ENCODE measurements around the gene FAM53B. TPM values are rescaled to one million over a fixed set of nuclear protein-coding genes. Genes with fewer than 3 reads are reported as not detected.

Gene FAM53B
- total RNA-seq, 2 experiments from 2014 or later: 8.7 to 9.6 TPM

GRCh38 chr10:124578231-124579010 lies 165.8 kb downstream of the FAM53B start:
- Mint-ChIP-seq H3K27me3 (no peaks in the 10 kb centered on the region), H3K36me3 (peaks cover 4% of the 10 kb centered on the region), H3K4me1 (no peaks in the 10 kb centered on the region), H3K27ac (no peak overlapping the region), H3K4me3 (no peak overlapping the region), H3K9me3 (peaks cover 4% of the 10 kb centered on the region)
- DNase-seq: no peak

GRCh38 chr10:124577651-124578050 lies 166.5 kb downstream of the FAM53B start:
- H3K27ac Mint-ChIP-seq: no peak overlapping the region
- no peaks in the 10 kb centered on the region for H3K4me1 Mint-ChIP-seq
- no peaks in the 10 kb centered on the region for H3K27me3 Mint-ChIP-seq
- H3K9me3 Mint-ChIP-seq: peaks cover 2% of the 10 kb centered on the region
- DNase-seq: no peak
- peaks cover 4% of the 10 kb centered on the region for H3K36me3 Mint-ChIP-seq
- H3K4me3 Mint-ChIP-seq: no peak overlapping the region

GRCh38 chr10:124576526-124577420 lies 167.4 kb downstream of the FAM53B start:
- Mint-ChIP-seq H3K27me3 (no peaks in the 10 kb centered on the region), H3K4me3 (no peak overlapping the region), H3K9me3 (peaks cover 2% of the 10 kb centered on the region), H3K36me3 (peaks cover 4% of the 10 kb centered on the region), H3K4me1 (no peaks in the 10 kb centered on the region), H3K27ac (no peak overlapping the region)
- DNase-seq: no peak

- H3K36me3 Mint-ChIP-seq: no peaks in the 10 kb centered on the region
- H3K4me1 Mint-ChIP-seq: no peaks in the 10 kb centered on the region
- no peaks in the 10 kb centered on the region for H3K27me3 Mint-ChIP-seq
- no peak overlapping the region for H3K4me3 Mint-ChIP-seq
- no peak overlapping the region for H3K27ac Mint-ChIP-seq
- DNase-seq: no peak
- H3K9me3 Mint-ChIP-seq: peaks cover 2% of the 10 kb centered on the region
Measured at GRCh38 chr10:124575107-124576035, 168.8 kb downstream of the FAM53B start.

DNA sequence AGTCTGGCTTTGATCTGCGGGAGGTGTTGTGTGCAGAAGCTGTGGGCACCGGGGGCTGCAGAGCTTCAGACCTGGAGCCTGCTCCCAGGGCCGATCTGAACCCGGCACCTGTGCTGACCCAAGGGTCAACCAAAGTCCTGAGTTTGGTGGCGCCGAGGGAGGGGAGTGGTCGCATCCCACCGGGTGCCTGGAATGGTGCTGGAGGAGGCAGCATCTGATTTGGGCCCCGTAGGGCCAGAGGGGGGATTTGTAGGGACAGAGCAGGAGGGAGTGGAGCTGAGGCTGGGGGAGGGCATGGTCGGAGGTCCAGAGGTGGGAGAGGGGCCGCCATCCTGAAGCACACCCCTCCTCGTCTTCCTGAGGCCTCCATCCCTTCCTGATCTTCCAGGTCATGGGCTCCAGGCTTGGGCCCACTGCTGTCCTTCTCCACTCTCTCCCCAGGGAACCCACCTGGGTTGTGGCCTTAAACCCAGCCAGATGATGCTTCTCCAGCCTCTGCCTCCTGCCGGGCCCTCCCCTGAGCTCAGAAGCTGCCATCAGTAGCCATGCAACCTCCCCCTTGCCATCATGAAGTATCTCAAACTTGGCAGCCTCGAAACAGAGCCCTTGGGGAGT lies 169.6 kb downstream of the FAM53B start:
- Mint-ChIP-seq H3K36me3 (no peaks in the 10 kb centered on the region), H3K9me3 (no peaks in the 10 kb centered on the region), H3K4me1 (no peaks in the 10 kb centered on the region), H3K27me3 (no peaks in the 10 kb centered on the region), H3K4me3 (no peak overlapping the region), H3K27ac (no peak overlapping the region)
- no peak for DNase-seq

DNA sequence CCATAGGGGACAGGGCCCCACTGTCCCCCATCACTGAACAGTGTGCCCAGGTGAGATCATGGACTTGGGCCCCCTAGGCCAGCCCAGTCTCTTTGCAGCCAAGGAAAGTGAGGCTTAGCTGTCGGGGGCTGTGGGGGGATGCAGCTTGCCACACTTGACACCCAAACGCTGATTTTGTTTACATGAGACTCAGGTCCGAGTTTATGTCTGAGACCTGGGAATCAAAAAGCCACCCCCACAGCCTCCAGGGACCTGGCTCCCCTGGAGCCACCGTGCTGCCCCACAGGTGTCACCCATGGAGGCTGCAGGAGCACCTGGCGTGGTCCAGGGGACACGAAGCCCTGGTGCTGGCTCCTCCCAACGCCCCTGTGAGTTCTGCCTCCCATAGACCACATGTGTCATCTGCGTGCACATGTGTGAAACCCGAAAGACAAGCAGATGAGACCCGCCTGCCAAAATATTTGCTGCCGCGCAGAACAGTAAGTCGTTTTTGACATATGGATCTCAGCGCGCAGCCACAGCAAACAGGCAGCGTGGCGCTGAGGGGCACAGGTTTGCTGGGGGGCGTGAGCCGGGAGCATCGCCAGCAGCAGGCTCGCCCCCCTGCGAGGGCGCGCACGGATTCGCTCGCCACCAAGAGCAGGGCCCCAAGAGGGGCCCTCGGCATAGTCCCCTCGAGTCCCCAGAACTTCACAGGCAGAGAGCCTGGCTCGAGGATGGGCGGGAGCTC lies 170.3 kb downstream of the FAM53B start:
- Mint-ChIP-seq H3K36me3 (no peaks in the 10 kb centered on the region), H3K27ac (no peak overlapping the region), H3K9me3 (no peaks in the 10 kb centered on the region), H3K27me3 (no peaks in the 10 kb centered on the region), H3K4me1 (no peaks in the 10 kb centered on the region), H3K4me3 (no peak overlapping the region)
- DNase-seq: no peak

GRCh38 chr10:124572751-124573150 lies 171.4 kb downstream of the FAM53B start:
- no peaks in the 10 kb centered on the region for H3K4me1 Mint-ChIP-seq
- no peak for DNase-seq
- H3K4me3 Mint-ChIP-seq: no peak overlapping the region
- H3K27me3 Mint-ChIP-seq: no peaks in the 10 kb centered on the region
- H3K27ac Mint-ChIP-seq: no peak overlapping the region
- H3K9me3 Mint-ChIP-seq: no peaks in the 10 kb centered on the region
- no peaks in the 10 kb centered on the region for H3K36me3 Mint-ChIP-seq

DNA sequence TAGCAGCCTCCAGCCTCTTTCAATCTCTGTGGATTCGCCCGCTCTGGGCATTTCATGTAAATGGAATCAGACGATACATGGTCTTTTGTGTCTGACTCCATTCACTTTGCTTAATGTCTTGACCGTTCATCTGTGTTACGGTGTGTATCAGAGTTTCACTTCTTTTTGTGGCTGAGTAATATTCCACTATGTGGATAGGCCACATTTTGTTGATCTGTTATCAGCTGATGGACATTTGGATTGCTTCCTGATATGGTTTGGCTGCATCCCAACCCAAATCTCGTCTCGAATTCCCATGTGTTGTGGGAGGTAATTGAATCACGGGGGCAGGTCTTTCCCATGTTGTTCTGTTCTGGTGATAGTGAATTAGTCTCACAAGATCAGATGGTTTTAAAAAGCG lies 173.5 kb downstream of the FAM53B start:
- H3K9me3 Mint-ChIP-seq: no peaks in the 10 kb centered on the region
- H3K27me3 Mint-ChIP-seq: no peaks in the 10 kb centered on the region
- H3K27ac Mint-ChIP-seq: no peak overlapping the region
- no peaks in the 10 kb centered on the region for H3K4me1 Mint-ChIP-seq
- no peaks in the 10 kb centered on the region for H3K36me3 Mint-ChIP-seq
- DNase-seq: no peak
- no peak overlapping the region for H3K4me3 Mint-ChIP-seq

GRCh38 chr10:124569623-124570470 lies 174.3 kb downstream of the FAM53B start:
- no peak overlapping the region for H3K4me3 Mint-ChIP-seq

More at GRCh38 chr10:124569623-124570470, 174.3 kb downstream of the FAM53B start:
- Mint-ChIP-seq H3K36me3 (no peaks in the 10 kb centered on the region), H3K4me1 (no peaks in the 10 kb centered on the region), H3K27ac (no peak overlapping the region), H3K9me3 (no peaks in the 10 kb centered on the region), H3K27me3 (no peaks in the 10 kb centered on the region)
- DNase-seq: no peak

Other genes with a start within 250 kb of the FAM53B start
- 10 to 100 TPM; 19.3 to 19.6 TPM for gene EEF1AKMT2, start 47.5 kb upstream of the FAM53B start, total RNA-seq
- 10 to 100 TPM; 20.3 to 21.1 TPM for gene ABRAXAS2, start 57.4 kb upstream of the FAM53B start, total RNA-seq
- 10 to 100 TPM; 11.5 to 12.6 TPM for gene ZRANB1, start 197.7 kb upstream of the FAM53B start, total RNA-seq

Data from activated naive CD8-positive, alpha-beta T cell treated with anti-CD3 and anti-CD28 coated beads for 36 hours (primary cell).